ENCODE results near the gene DLG2.

The DLG2 gene

GRCh38 chr11:85040166-85040565 lies 587.0 kb downstream of the DLG2 start:
- DNase-seq (ENCODE audit: low read depth in 1 of 2, low spot score in 1 of 2) = no peak
- Histone ChIP-seq H3K27me3 (ENCODE audit: insufficient read depth, poor library complexity, severe bottlenecking) (no peaks in the 10 kb centered on the region), H3K27ac (replicated peaks) (no peak overlapping the region), H3K4me3 (replicated peaks; ENCODE audit: insufficient read depth, low read length) (no peak overlapping the region)
- TF ChIP-seq CTCF (IDR thresholded peaks at IDR 0.05; ENCODE audit: insufficient read depth, low read length) = no peak
- TF ChIP-seq POLR2AphosphoS5 (IDR thresholded peaks at IDR 0.05; ENCODE audit: low read depth) = no peak

GRCh38 chr11:85029964-85030363 lies 597.2 kb downstream of the DLG2 start:
- no peak for TF ChIP-seq SPI1 (IDR thresholded peaks at IDR 0.05; ENCODE audit: borderline replicate concordance, low read depth)
- TF ChIP-seq POLR2AphosphoS5 (IDR thresholded peaks at IDR 0.05; ENCODE audit: low read depth) = no peak
- TF ChIP-seq REST (IDR thresholded peaks at IDR 0.05; ENCODE audit: insufficient replicate concordance, low read depth) = no peak
- H3K27me3 ChIP-seq (ENCODE audit: insufficient read depth, poor library complexity, severe bottlenecking) = no peaks in the 10 kb centered on the region
- no peak overlapping the region for H3K4me3 ChIP-seq (replicated peaks; ENCODE audit: insufficient read depth, low read length)
- no peak for DNase-seq (ENCODE audit: low read depth in 1 of 2, low spot score in 1 of 2)
- H3K27ac ChIP-seq (replicated peaks) = no peak overlapping the region

GRCh38 chr11:85028329-85029101 lies 598.6 kb downstream of the DLG2 start:
- Histone ChIP-seq H3K4me3 (replicated peaks; ENCODE audit: insufficient read depth, low read length) (no peak overlapping the region), H3K27ac (replicated peaks) (no peak overlapping the region), H3K27me3 (ENCODE audit: insufficient read depth, poor library complexity, severe bottlenecking) (no peaks in the 10 kb centered on the region)
- DNase-seq (ENCODE audit: low read depth in 1 of 2, low spot score in 1 of 2) = no peak
- TF ChIP-seq SPI1 (IDR thresholded peaks at IDR 0.05; ENCODE audit: borderline replicate concordance, low read depth) (no peak), CTCF (IDR thresholded peaks at IDR 0.05; ENCODE audit: insufficient read depth, low read length) (no peak), POLR2AphosphoS5 (IDR thresholded peaks at IDR 0.05; ENCODE audit: low read depth) (no peak), GABPA (IDR thresholded peaks at IDR 0.05; ENCODE audit: low read depth) (no peak), REST (IDR thresholded peaks at IDR 0.05; ENCODE audit: insufficient replicate concordance, low read depth) (no peak)

- H3K4me3 ChIP-seq (replicated peaks; ENCODE audit: insufficient read depth, low read length) = no peak overlapping the region
- no peaks in the 10 kb centered on the region for H3K27me3 ChIP-seq (ENCODE audit: insufficient read depth, poor library complexity, severe bottlenecking)
- no peak for TF ChIP-seq GABPA (IDR thresholded peaks at IDR 0.05; ENCODE audit: low read depth)
- TF ChIP-seq REST (IDR thresholded peaks at IDR 0.05; ENCODE audit: insufficient replicate concordance, low read depth) = no peak
- no peak for TF ChIP-seq CTCF (IDR thresholded peaks at IDR 0.05; ENCODE audit: insufficient read depth, low read length)
- no peak for TF ChIP-seq SPI1 (IDR thresholded peaks at IDR 0.05; ENCODE audit: borderline replicate concordance, low read depth)
- TF ChIP-seq POLR2AphosphoS5 (IDR thresholded peaks at IDR 0.05; ENCODE audit: low read depth) = no peak
- no peak overlapping the region for H3K27ac ChIP-seq (replicated peaks)
- DNase-seq (ENCODE audit: low read depth in 1 of 2, low spot score in 1 of 2) = no peak
Measured at GRCh38 chr11:85027346-85027745, 599.8 kb downstream of the DLG2 start.
